Fibroblast of villous mesenchyme (primary cell): ENCODE data around the gene EOGT. TPM values are rescaled to one million over a fixed set of nuclear protein-coding genes. Genes with fewer than 3 reads are reported as not detected.
A peak's percentile ranks its signal among the peaks of the same experiment; 100 is the strongest.

Source experiments
- DNase-seq: peaks from one replicate; pipeline ENCODE4 v3.0.0-alpha.2; 2010; ENCODE audit warnings: low read depth
- H3K4me3 ChIP-seq: 2 replicates; pipeline ENCODE4 v1.5.1; 2011; ENCODE audit warnings: low read depth, mild to moderate bottlenecking, low read length
- total RNA-seq: library from RNA; depleted of rRNA; stranded (reverse); fragments of >200 nt; gene quantifications from 2 replicates; pipeline ENCODE4 v1.2.3, GENCODE V29; 2012
- TF ChIP-seq, protein P1 (sequence below): IDR thresholded peaks from 2 replicates; pipeline ENCODE4 v1.5.1; 2012; ENCODE audit warnings: low read depth, mild to moderate bottlenecking, low read length; ENCODE audit not compliant: insufficient read depth

The EOGT gene
- total RNA-seq, 1 donor, result 68.2 TPM

DNA sequence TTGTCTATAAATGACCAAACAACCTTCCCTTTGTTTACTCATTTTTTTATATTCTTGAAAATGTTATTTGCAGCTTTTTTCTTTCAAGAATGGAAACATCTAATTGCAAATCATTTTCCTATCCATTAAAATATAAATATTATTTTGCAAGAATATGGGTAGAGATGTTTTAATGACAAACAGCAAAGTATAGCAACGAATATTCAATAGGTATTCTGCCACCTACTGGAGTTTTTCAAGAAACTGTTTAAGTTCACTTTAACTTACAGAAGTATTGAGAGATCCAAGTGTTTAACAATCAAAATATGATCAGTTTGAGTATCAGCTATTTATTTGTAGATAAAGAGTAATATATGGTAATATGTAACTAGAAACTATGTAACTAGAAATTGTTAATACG, 6.9 kb upstream of the EOGT start:
- TF ChIP-seq, protein P1, sequence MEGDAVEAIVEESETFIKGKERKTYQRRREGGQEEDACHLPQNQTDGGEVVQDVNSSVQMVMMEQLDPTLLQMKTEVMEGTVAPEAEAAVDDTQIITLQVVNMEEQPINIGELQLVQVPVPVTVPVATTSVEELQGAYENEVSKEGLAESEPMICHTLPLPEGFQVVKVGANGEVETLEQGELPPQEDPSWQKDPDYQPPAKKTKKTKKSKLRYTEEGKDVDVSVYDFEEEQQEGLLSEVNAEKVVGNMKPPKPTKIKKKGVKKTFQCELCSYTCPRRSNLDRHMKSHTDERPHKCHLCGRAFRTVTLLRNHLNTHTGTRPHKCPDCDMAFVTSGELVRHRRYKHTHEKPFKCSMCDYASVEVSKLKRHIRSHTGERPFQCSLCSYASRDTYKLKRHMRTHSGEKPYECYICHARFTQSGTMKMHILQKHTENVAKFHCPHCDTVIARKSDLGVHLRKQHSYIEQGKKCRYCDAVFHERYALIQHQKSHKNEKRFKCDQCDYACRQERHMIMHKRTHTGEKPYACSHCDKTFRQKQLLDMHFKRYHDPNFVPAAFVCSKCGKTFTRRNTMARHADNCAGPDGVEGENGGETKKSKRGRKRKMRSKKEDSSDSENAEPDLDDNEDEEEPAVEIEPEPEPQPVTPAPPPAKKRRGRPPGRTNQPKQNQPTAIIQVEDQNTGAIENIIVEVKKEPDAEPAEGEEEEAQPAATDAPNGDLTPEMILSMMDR, result peak; percentile 32
- no peak for DNase-seq
- no peak overlapping the region for H3K4me3 ChIP-seq

DNA sequence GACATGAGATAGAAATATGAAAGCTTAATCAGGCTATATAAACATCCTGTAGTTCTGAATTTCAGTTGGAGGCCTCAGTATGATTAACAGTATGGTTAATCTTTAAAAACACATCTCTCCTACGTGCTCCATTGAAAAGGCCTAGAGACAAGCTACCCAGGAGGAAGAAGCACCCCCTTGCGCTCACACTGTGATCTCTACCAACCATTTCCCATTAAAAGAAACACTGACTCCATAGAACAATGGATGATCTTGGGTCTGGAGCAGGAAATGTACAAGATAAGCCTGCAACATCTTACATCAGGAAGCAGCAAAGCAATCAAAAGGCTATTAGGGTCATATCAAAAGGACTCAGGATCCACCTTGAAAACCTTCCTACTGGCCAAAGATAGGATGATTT, 3.4 kb upstream of the EOGT start:
- DNase-seq, result no peak
- TF ChIP-seq, protein P1, result no peak
- H3K4me3 ChIP-seq, result no peak overlapping the region

GRCh38 chr3:69016102-69016501, 2.6 kb upstream of the EOGT start:
- no peak for DNase-seq
- TF ChIP-seq, protein P1, result no peak
- no peak overlapping the region for H3K4me3 ChIP-seq

DNA sequence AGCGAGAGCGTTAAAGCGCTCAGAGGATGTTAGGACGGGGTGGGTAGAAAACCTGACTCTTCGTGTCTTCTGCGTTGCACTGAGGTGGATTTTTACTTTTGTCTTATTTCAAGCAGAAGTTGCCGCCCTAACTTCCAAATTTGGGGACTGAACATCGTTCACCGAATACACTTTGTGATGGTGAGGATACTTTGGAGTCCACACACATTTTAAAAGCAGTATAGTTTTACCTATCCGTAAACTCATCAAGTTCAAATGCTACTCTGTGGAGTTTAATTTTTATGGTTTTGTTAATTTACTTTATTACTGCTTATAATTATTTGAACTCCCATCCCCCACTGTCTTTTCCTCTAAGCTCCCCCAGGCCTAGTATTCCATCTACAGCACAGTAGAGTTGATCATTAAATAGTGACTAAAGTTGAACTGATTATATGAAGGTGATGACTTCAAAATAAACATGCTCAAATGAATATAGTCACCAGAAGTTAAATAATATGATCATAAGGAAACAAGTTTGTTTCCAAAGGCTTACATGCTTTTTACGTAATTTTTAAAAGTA, 617 bp upstream of the EOGT start:
- DNase-seq, result no peak
- TF ChIP-seq, protein P1, result no peak
- peak overlapping the region; percentile 75 for H3K4me3 ChIP-seq

DNA sequence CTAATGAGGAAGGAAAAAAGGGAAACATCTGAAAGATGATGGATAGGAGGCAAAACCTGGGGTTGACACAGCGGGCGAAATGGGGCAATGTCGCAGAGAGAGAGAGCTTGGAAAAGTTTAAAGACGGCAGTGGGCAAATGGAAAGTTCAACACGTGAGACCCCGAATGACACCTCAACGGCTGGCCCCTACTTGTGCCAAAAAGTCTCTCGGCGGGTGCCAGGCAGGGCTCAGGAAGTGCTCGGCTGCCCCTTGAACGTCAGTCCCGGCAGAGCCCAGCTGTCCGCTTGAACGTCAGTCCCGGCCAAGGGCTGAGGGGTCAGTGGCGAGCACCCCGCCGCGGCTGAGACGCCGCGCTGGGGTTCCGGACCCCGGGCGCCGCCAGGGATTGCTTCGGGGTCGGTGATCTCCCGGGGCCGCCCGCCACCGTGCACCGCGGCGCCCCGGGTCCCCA, 658 bp downstream of the EOGT start:
- H3K4me3 ChIP-seq, result peak overlapping the region; percentile 75
- TF ChIP-seq, protein P1, result peak; percentile 2
- DNase-seq, result peak; percentile 66

- DNase-seq, result no peak
These were observed 1.2 kb downstream of the EOGT start for GRCh38 chr3:69012100-69012799.

More at GRCh38 chr3:69012100-69012799, 1.2 kb downstream of the EOGT start:
- TF ChIP-seq, protein P1, result no peak
- H3K4me3 ChIP-seq, result peak overlapping the region; percentile 75
